Measurements from ENCODE around the gene KIF26A.

- no peak for TF ChIP-seq ELF4 (IDR thresholded peaks at IDR 0.05)
- TF ChIP-seq BHLHE40 (IDR thresholded peaks at IDR 0.05; ENCODE audit: borderline replicate concordance) = no peak
- TF ChIP-seq ZNF384 (IDR thresholded peaks at IDR 0.05) = no peak
- TF ChIP-seq SP1 (IDR thresholded peaks at IDR 0.05) = no peak
- no peak for TF ChIP-seq FOXM1 (IDR thresholded peaks at IDR 0.05; ENCODE audit: borderline replicate concordance)
Measured at GRCh38 chr14:104209985-104210816, 71.8 kb downstream of the KIF26A start.

Measured in HEK293T (cell line).